ENCODE results near the gene MMP17.

MMP17 gene

GRCh38 chr12:131892711-131893604 is 64.8 kb downstream of the MMP17 start:
- in situ Hi-C loops (cut with HindIII; ENCODE audit: low sequenced_read_pairs) = no loop called here

DNA sequence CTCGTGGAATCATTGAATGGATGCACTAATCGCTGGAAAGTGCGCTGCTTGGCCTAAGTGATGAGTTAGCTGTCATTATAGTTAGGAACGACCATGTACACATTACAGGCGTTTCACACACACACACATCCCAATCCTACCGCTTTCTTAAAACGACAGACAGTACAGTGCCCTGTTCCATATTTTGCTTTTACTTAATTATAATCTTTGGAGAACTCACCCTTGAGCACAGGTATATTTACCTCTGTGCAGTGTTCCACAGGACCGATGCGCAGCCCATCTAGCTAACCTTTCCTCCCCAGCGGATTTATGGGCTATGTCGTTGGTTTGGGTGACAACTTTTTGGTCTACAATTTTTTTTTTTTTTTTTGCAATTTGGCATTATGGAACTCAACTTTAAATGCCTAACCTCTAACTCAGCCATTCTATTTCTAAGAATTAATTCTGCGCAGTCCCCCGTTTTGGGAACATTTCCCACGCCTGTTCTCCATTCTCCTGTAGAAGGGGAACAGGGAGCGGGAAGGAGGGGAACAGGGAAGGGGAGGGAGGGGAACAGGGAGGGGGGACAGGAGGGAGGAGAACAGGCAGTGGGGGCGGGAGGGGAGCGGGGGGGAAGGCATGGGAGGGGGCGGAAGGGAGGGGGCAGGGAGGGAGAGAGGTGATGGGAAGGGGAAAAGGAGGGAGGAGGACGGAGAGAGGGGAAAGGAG is 65.6 kb downstream of the MMP17 start:
- in situ Hi-C loops (cut with HindIII; ENCODE audit: low sequenced_read_pairs) = no loop called here

DNA sequence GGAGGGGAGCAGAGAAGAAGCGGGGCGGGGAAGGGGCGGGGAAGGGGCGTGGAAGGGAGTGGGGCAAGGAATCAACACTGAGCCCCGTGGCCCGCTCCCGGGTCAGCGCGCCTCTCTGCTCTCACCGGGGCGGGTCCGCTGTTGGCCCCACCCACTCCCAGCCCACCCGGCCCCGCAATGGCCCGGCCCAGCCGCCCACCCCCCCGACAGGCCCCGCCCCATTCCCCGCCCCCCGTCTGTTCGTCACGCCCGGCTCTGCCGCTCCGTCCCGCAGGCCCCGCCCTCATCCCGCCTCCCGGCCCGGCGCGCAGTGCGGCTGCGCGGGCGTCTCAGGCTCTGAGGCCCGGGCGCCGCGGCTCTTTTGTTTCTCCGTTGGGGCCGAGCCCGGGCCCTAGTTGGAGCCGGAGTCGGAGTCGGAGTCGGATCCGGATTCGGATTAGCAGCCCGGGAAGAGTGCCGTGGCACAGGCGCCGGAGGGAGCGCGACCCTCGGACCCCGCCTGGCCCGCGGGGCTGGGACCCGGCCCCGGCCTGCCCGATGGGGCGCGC is 66.2 kb downstream of the MMP17 start, which contains the start of gene ULK1:
ULK1 (plus strand) TSS at position 310 of the 548 bp plus-strand sequence. CDS start 380 bp downstream, outside the sequence.
- in situ Hi-C loops (cut with HindIII; ENCODE audit: low sequenced_read_pairs) = no loop called here

- in situ Hi-C loops (cut with HindIII; ENCODE audit: low sequenced_read_pairs) = no loop called here
Measured at GRCh38 chr12:131894981-131895639, 66.9 kb downstream of the MMP17 start.

- in situ Hi-C loops (cut with HindIII; ENCODE audit: low sequenced_read_pairs) = no loop called here
Measured at GRCh38 chr12:131895640-131896079, 67.5 kb downstream of the MMP17 start.

- in situ Hi-C loops (cut with HindIII; ENCODE audit: low sequenced_read_pairs) = no loop called here
Measured at GRCh38 chr12:131896080-131896810, 68.1 kb downstream of the MMP17 start.

- in situ Hi-C loops (cut with HindIII; ENCODE audit: low sequenced_read_pairs) = no loop called here
Measured at GRCh38 chr12:131896811-131897270, 68.6 kb downstream of the MMP17 start.

- in situ Hi-C loops (cut with HindIII; ENCODE audit: low sequenced_read_pairs) = no loop called here
Measured at GRCh38 chr12:131897276-131897675, 69.1 kb downstream of the MMP17 start.

- in situ Hi-C loops (cut with HindIII; ENCODE audit: low sequenced_read_pairs) = no loop called here
Measured at GRCh38 chr12:131897875-131898274, 69.7 kb downstream of the MMP17 start.

- in situ Hi-C loops (cut with HindIII; ENCODE audit: low sequenced_read_pairs) = no loop called here
Measured at GRCh38 chr12:131900397-131900796, 72.2 kb downstream of the MMP17 start.
